ENCODE measurements around the gene PTPRD. TPM values are rescaled to one million over a fixed set of nuclear protein-coding genes. Genes with fewer than 3 reads are reported as not detected.

The PTPRD gene
- total RNA-seq, 1 experiment from 2014 or later, result 32.5 TPM

- no peak for DNase-seq
- peak; percentile 84 for TF ChIP-seq CTCF (conservative IDR thresholded peaks at IDR 0.05)
- no peak overlapping the region for H4K8ac ChIP-seq (replicated peaks; ENCODE audit: insufficient read length, low read depth, low read length)
- no peak overlapping the region for H2AFZ ChIP-seq (ENCODE audit: low read length)
- H3T11ph ChIP-seq (ENCODE audit: low read length), result no peak overlapping the region
- no peak overlapping the region for H3K4ac ChIP-seq (ENCODE audit: low read depth, low read length)
- H3K56ac ChIP-seq (ENCODE audit: insufficient read length, low read depth, low read length), result no peak overlapping the region
- no peaks in the 10 kb centered on the region for H3K79me1 ChIP-seq (ENCODE audit: insufficient read depth, low read depth, low read length, poor library complexity, severe bottlenecking)
- H4K20me1 ChIP-seq (ENCODE audit: control insufficient read depth, insufficient read depth, insufficient read length), result no peaks in the 10 kb centered on the region
- H3K9ac ChIP-seq (ENCODE audit: extremely low read depth, insufficient read length, low read length), result no peak overlapping the region
- H2BK20ac ChIP-seq (ENCODE audit: low read depth, low read length, poor library complexity, severe bottlenecking), result no peak overlapping the region
- no peak overlapping the region for H2BK120ac ChIP-seq (ENCODE audit: low read depth, low read length, poor library complexity, severe bottlenecking)
- no peak overlapping the region for H4K91ac ChIP-seq (ENCODE audit: insufficient read length, low read depth, low read length)
- Mint-ChIP-seq H3K9me3 (no peaks in the 10 kb centered on the region), H3K4me3 (no peak overlapping the region), H3K27me3 (ENCODE audit: low read depth) (no peaks in the 10 kb centered on the region), H3K36me3 (ENCODE audit: insufficient read depth in 1 of 3, low read depth in 3 of 3) (no peaks in the 10 kb centered on the region), H3K27ac (no peak overlapping the region), H3K4me1 (peaks cover 0 to 4% of the 10 kb centered on the region in 2 experiments; a peak in 1 of 4 replicates)
- H3K27me3 ChIP-seq (ENCODE audit: insufficient read depth, low read length), result no peaks in the 10 kb centered on the region
- no peaks in the 10 kb centered on the region for H3K79me2 ChIP-seq (ENCODE audit: insufficient read depth, low read length)
- no peak overlapping the region for H2BK15ac ChIP-seq (ENCODE audit: low read depth, low read length)
- no peak overlapping the region for H3K23ac ChIP-seq (ENCODE audit: insufficient read length, low read depth, low read length)
- H2BK12ac ChIP-seq (ENCODE audit: insufficient read length, low read depth, low read length), result no peak overlapping the region
- H2BK5ac ChIP-seq (ENCODE audit: insufficient read length, low read length), result no peak overlapping the region
- H3K4me1 ChIP-seq (ENCODE audit: insufficient read depth, low read length), result no peaks in the 10 kb centered on the region
- H3K18ac ChIP-seq (ENCODE audit: insufficient read length, low read depth, low read length), result no peak overlapping the region
- no peak overlapping the region for H3K4me2 ChIP-seq (ENCODE audit: insufficient read depth, insufficient read length, low read length)
- no peak overlapping the region for H3K27ac ChIP-seq (ENCODE audit: insufficient read length, low read depth, low read length)
- H4K5ac ChIP-seq (ENCODE audit: insufficient read length, low read depth, low read length), result no peak overlapping the region
- H3K23me2 ChIP-seq (ENCODE audit: insufficient read length, low read depth, low read length, poor library complexity, severe bottlenecking), result no peaks in the 10 kb centered on the region
- H3K9me3 ChIP-seq (ENCODE audit: control insufficient read depth, low read depth, low read length), result no peaks in the 10 kb centered on the region
- H2AK5ac ChIP-seq (ENCODE audit: insufficient read length, low read length), result no peak overlapping the region
- WGBS (ENCODE audit: extremely low coverage, insufficient read length, low lambda C conversion rate), result no CpG with 5 or more reads among the region's 2 CpGs
- H3K14ac ChIP-seq (ENCODE audit: insufficient read depth, low read length), result no peak overlapping the region
These were observed 1259.8 kb downstream of the PTPRD start for GRCh38 chr9:9352877-9353481.

Measured in H9 (cell line).